ENCODE data around the gene PRKN. TPM values are rescaled to one million over a fixed set of nuclear protein-coding genes. Genes with fewer than 3 reads are reported as not detected.

The PRKN gene
- total RNA-seq, 1 experiment from 2014 or later: 0.34 TPM

GRCh38 chr6:162772466-162772865 is 44.9 kb upstream of the PRKN start:
- no peak overlapping the region for H3K4me3 Mint-ChIP-seq (ENCODE audit: unreplicated experiment)
- ChIA-PET POLR2A (no interaction called here), CTCF (no interaction called here)
- intact Hi-C loops (cut with micrococcal nuclease; ENCODE audit: unreplicated experiment): no loop called here
- H3K4me1 Mint-ChIP-seq (ENCODE audit: low read depth, unreplicated experiment): no peaks in the 10 kb centered on the region
- Histone ChIP-seq H3K9me3 (no peaks in the 10 kb centered on the region), H3K4me3 (ENCODE audit: low read depth, low read length) (no peak overlapping the region), H3K27me3 (replicated peaks; ENCODE audit: control insufficient read depth, insufficient read depth, low read length) (no peaks in the 10 kb centered on the region), H3K36me3 (ENCODE audit: control insufficient read depth, insufficient read depth, low read length) (no peaks in the 10 kb centered on the region), H3K4me1 (no peaks in the 10 kb centered on the region)
- no peaks in the 10 kb centered on the region for H3K36me3 Mint-ChIP-seq (ENCODE audit: insufficient read depth, unreplicated experiment)
- TF ChIP-seq CTCF (IDR thresholded peaks at IDR 0.05; ENCODE audit: insufficient read depth in 1 of 2, low read depth in 1 of 2, low read length in 1 of 2, severe bottlenecking in 1 of 2, unreplicated experiment in 1 of 2): no peak
- DNase-seq: no peak
- no peaks in the 10 kb centered on the region for H3K27me3 Mint-ChIP-seq (ENCODE audit: insufficient read depth, unreplicated experiment)
- no TSS peak for BruUV-seq (replicated peaks)
- no peaks in the 10 kb centered on the region for H3K9me3 Mint-ChIP-seq (ENCODE audit: unreplicated experiment)
- no peak overlapping the region for H3K27ac Mint-ChIP-seq (ENCODE audit: unreplicated experiment)

- Histone ChIP-seq H3K4me3 (ENCODE audit: low read depth, low read length) (no peak overlapping the region), H3K27me3 (replicated peaks; ENCODE audit: control insufficient read depth, insufficient read depth, low read length) (no peaks in the 10 kb centered on the region), H3K4me1 (no peaks in the 10 kb centered on the region), H3K9me3 (no peaks in the 10 kb centered on the region), H3K36me3 (ENCODE audit: control insufficient read depth, insufficient read depth, low read length) (no peaks in the 10 kb centered on the region)
- no peak for DNase-seq
- Mint-ChIP-seq H3K4me3 (ENCODE audit: unreplicated experiment) (no peak overlapping the region), H3K27me3 (ENCODE audit: insufficient read depth, unreplicated experiment) (no peaks in the 10 kb centered on the region), H3K36me3 (ENCODE audit: insufficient read depth, unreplicated experiment) (no peaks in the 10 kb centered on the region), H3K9me3 (ENCODE audit: unreplicated experiment) (no peaks in the 10 kb centered on the region), H3K27ac (ENCODE audit: unreplicated experiment) (no peak overlapping the region), H3K4me1 (ENCODE audit: low read depth, unreplicated experiment) (no peaks in the 10 kb centered on the region)
- ChIA-PET POLR2A (no interaction called here), CTCF (no interaction called here)
- intact Hi-C loops (cut with micrococcal nuclease; ENCODE audit: unreplicated experiment): no loop called here
- no TSS peak for BruUV-seq (replicated peaks)
- no peak for TF ChIP-seq CTCF (IDR thresholded peaks at IDR 0.05; ENCODE audit: insufficient read depth in 1 of 2, low read depth in 1 of 2, low read length in 1 of 2, severe bottlenecking in 1 of 2, unreplicated experiment in 1 of 2)
These were observed 43.4 kb upstream of the PRKN start for GRCh38 chr6:162770955-162771354.

- CTCF ChIA-PET: no interaction called here
- POLR2A ChIA-PET: no interaction called here
- Histone ChIP-seq H3K36me3 (ENCODE audit: control insufficient read depth, insufficient read depth, low read length) (no peaks in the 10 kb centered on the region), H3K9me3 (no peaks in the 10 kb centered on the region), H3K4me3 (ENCODE audit: low read depth, low read length) (no peak overlapping the region), H3K4me1 (no peaks in the 10 kb centered on the region), H3K27me3 (replicated peaks; ENCODE audit: control insufficient read depth, insufficient read depth, low read length) (no peaks in the 10 kb centered on the region)
- TF ChIP-seq CTCF (IDR thresholded peaks at IDR 0.05; ENCODE audit: insufficient read depth in 1 of 2, low read depth in 1 of 2, low read length in 1 of 2, severe bottlenecking in 1 of 2, unreplicated experiment in 1 of 2): no peak
- Mint-ChIP-seq H3K4me1 (ENCODE audit: low read depth, unreplicated experiment) (no peaks in the 10 kb centered on the region), H3K27ac (ENCODE audit: unreplicated experiment) (no peak overlapping the region), H3K4me3 (ENCODE audit: unreplicated experiment) (no peak overlapping the region), H3K27me3 (ENCODE audit: insufficient read depth, unreplicated experiment) (no peaks in the 10 kb centered on the region), H3K9me3 (ENCODE audit: unreplicated experiment) (no peaks in the 10 kb centered on the region), H3K36me3 (ENCODE audit: insufficient read depth, unreplicated experiment) (no peaks in the 10 kb centered on the region)
- intact Hi-C loops (cut with micrococcal nuclease; ENCODE audit: unreplicated experiment): no loop called here
- BruUV-seq (replicated peaks): no TSS peak
- no peak for DNase-seq
These were observed 42.6 kb upstream of the PRKN start for GRCh38 chr6:162770136-162770535.
